Testis (tissue), 3 donors: ENCODE measurements around the gene GFPT2. TPM values are rescaled to one million over a fixed set of nuclear protein-coding genes. Genes with fewer than 3 reads are reported as not detected.
"Not testable (repeated sequence)": the region's sequence is repeated elsewhere in the genome, so short reads cannot be mapped to it uniquely, and the experiment has no call there.

ENCODE experiments used
- DNase-seq: peaks from one replicate; pipeline ENCODE4 v3.0.0-alpha.2; 2019
- H3K27ac ChIP-seq, 2 donors: fragments of 200-600 bp; sonication (generic); one replicate each; pipeline ENCODE4 v1.5.1; 2019
- H3K27me3 ChIP-seq: fragments of 200-600 bp; sonication (generic); one replicate; pipeline ENCODE4 v1.5.1; 2019
- H3K36me3 ChIP-seq: fragments of 200-600 bp; sonication (generic); one replicate; pipeline ENCODE4 v1.5.1; 2017; ENCODE audit warnings: low read depth; ENCODE audit errors: missing control alignments
- H3K4me1 ChIP-seq: fragments of 200-600 bp; sonication (generic); one replicate; pipeline ENCODE4 v1.5.1; 2019
- H3K4me3 ChIP-seq, 2 donors: fragments of 200-600 bp; sonication (generic); one replicate each; pipeline ENCODE4 v1.5.1; 2017 to 2019
- H3K9me3 ChIP-seq: fragments of 200-600 bp; sonication (generic); one replicate; pipeline ENCODE4 v1.5.1; 2017
- POLR2A ChIP-seq: fragments of 450-650 bp; IDR thresholded peaks from one replicate; pipeline ENCODE4 v1.6.1; 2017; ENCODE audit warnings: antibody characterized with exemption, mild to moderate bottlenecking, moderate library complexity
- WGBS, 2 donors: methylation state at CpG; one replicate each; pipeline ENCODE4 v1.1.5; 2018; 5-methylcytosine and 5-hydroxymethylcytosine counted together
- intact Hi-C: fragments of 100-400 bp; cut with DNase I; formaldehyde crosslinking; loops from one replicate; pipeline ENCODE4 v1.15.1; 2023; ENCODE audit warnings: low total_unique reads
- polyA plus RNA-seq: library from polyadenylated mRNA; stranded (reverse); fragments of 350-450 nt; fragmentation: Illumina TruSeq; extraction: RNeasy Lipid Tissue Mini Kit (QIAGEN cat#74804); gene quantifications from one replicate; pipeline ENCODE4 v1.2.3, GENCODE V29; 2014; ENCODE audit warnings: low read depth, low replicate concordance; ENCODE audit not compliant: insufficient read depth
- total RNA-seq, 2 donors: library from RNA; depleted of rRNA; stranded (reverse); fragments of >200 nt; gene quantifications; one replicate each; pipeline ENCODE4 v1.2.3, GENCODE V29; 2016
- TF ChIP-seq, protein P1 (sequence below), 3 experiments: fragments of 450-650 bp in 2 of 3; fragments of 200-600 bp in 1 of 3; sonication (generic) in 1 of 3; IDR thresholded peaks; one replicate each; pipeline ENCODE4 v1.5.1; 2016 to 2019; ENCODE audit warnings: antibody characterized with exemption in 3 of 3, mild to moderate bottlenecking in 2 of 3, moderate library complexity in 1 of 3

GFPT2 gene
- total and polyA plus RNA-seq, 3 donors from 2014 or later, result 17.6 to 21.7 (median 17.9) TPM

DNA sequence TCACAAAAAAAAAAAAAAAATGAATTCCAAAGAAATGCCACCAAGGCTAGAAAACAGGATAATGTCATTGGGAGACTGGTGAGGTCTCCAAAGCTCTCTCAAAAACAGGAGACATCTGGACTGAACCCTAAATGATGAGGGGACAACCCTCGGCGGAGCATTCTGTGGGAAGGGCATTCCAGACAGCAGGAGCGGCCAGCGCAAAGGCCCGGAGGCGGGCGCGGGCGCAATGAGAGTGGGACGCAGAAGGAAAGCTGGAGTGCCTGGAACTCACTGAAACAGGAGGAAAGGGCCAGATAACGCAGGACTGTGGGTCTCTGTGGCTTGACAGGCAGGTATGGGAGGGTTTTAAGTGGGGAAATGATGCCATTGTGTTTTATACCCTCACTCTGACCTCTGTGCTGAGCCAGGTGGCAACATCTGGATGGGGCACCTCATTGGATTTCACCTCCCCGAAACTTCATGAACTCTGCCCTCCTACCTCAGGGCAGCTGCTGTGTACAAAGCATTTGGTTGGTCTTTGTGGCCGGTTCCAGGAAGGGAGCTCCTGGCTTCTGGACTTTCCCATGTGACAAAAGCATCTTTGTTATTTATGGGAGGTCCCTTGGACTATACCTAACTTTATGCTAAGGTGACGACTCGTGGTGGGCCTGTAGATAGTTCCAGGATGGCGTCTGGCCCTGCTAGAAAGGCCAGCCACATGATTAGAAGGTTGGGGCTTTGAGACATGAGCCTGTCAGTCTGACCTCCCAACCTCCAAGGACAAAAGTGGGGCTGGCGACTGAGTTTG lies 49.7 kb downstream of the GFPT2 start:
- 84 to 91% methylated on average over 16 to 17 of the region's 17 CpGs for WGBS, 2 donors
- no peaks in the 10 kb centered on the region for H3K27me3 ChIP-seq
- no peaks in the 10 kb centered on the region for H3K36me3 ChIP-seq
- H3K4me1 ChIP-seq, result no peaks in the 10 kb centered on the region
- H3K9me3 ChIP-seq, result no peaks in the 10 kb centered on the region
- intact Hi-C loops, result no loop called here
- H3K4me3 ChIP-seq, result no peak overlapping the region
- no peak for TF ChIP-seq POLR2A
- TF ChIP-seq, protein P1, sequence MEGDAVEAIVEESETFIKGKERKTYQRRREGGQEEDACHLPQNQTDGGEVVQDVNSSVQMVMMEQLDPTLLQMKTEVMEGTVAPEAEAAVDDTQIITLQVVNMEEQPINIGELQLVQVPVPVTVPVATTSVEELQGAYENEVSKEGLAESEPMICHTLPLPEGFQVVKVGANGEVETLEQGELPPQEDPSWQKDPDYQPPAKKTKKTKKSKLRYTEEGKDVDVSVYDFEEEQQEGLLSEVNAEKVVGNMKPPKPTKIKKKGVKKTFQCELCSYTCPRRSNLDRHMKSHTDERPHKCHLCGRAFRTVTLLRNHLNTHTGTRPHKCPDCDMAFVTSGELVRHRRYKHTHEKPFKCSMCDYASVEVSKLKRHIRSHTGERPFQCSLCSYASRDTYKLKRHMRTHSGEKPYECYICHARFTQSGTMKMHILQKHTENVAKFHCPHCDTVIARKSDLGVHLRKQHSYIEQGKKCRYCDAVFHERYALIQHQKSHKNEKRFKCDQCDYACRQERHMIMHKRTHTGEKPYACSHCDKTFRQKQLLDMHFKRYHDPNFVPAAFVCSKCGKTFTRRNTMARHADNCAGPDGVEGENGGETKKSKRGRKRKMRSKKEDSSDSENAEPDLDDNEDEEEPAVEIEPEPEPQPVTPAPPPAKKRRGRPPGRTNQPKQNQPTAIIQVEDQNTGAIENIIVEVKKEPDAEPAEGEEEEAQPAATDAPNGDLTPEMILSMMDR (IDR thresholded peaks at IDR 0.05), result no peak
- no peak for DNase-seq
- H3K27ac ChIP-seq, result no peak overlapping the region

GRCh38 chr5:180302256-180302655 lies 50.9 kb downstream of the GFPT2 start:
- Histone ChIP-seq H3K4me1 (no peaks in the 10 kb centered on the region), H3K27ac (no peak overlapping the region), H3K4me3 (no peak overlapping the region), H3K9me3 (no peaks in the 10 kb centered on the region), H3K27me3 (no peaks in the 10 kb centered on the region), H3K36me3 (no peaks in the 10 kb centered on the region)
- DNase-seq, result no peak
- intact Hi-C loops, result no loop called here
- WGBS, 2 donors, result 90 to 97% methylated on average over 10 of the region's 10 CpGs
- TF ChIP-seq, protein P1 (IDR thresholded peaks at IDR 0.05), result no peak
- TF ChIP-seq POLR2A, result no peak

GRCh38 chr5:180301253-180301652 lies 51.9 kb downstream of the GFPT2 start:
- Histone ChIP-seq H3K4me3 (no peak overlapping the region), H3K36me3 (no peaks in the 10 kb centered on the region), H3K9me3 (no peaks in the 10 kb centered on the region), H3K27me3 (no peaks in the 10 kb centered on the region), H3K4me1 (no peaks in the 10 kb centered on the region), H3K27ac (no peak overlapping the region)
- intact Hi-C loops, result no loop called here
- TF ChIP-seq POLR2A, result no peak
- TF ChIP-seq, protein P1 (IDR thresholded peaks at IDR 0.05), result no peak
- WGBS, 2 donors, result 76 to 83% methylated on average over 4 of the region's 4 CpGs
- no peak for DNase-seq

- intact Hi-C loops, result loop anchor here (5.0 kb wide), 1 partner anchor 168 kb away; no protein-coding TSS in a partner anchor
- Histone ChIP-seq H3K4me1 (no peaks in the 10 kb centered on the region), H3K27me3 (no peaks in the 10 kb centered on the region), H3K27ac (no peak overlapping the region), H3K9me3 (no peaks in the 10 kb centered on the region), H3K4me3 (no peak overlapping the region), H3K36me3 (no peaks in the 10 kb centered on the region)
- no peak for DNase-seq
- TF ChIP-seq, protein P1 (IDR thresholded peaks at IDR 0.05), result no peak
- TF ChIP-seq POLR2A, result no peak
- 98 to 100% methylated on average over 2 to 3 of the region's 3 CpGs for WGBS, 2 donors
These were observed 53.6 kb downstream of the GFPT2 start for GRCh38 chr5:180299526-180299925.

GRCh38 chr5:180299014-180299413 lies 54.1 kb downstream of the GFPT2 start:
- H3K4me1 ChIP-seq, H3K27ac ChIP-seq, H3K9me3 ChIP-seq, H3K4me3 ChIP-seq, H3K27me3 ChIP-seq, H3K36me3 ChIP-seq, DNase-seq: not testable (repeated sequence)
- 93 to 95% methylated on average over 11 to 14 of the region's 14 CpGs for WGBS, 2 donors
- intact Hi-C loops, result loop anchor here (5.0 kb wide), 1 partner anchor 168 kb away; no protein-coding TSS in a partner anchor
